HEK293 (cell line): ENCODE measurements around the gene KCNS1.
A peak's percentile ranks its signal among the peaks of the same experiment; 100 is the strongest.

ENCODE experiments used
- CTCF ChIA-PET: fragments of 350-600 bp; formaldehyde crosslinking; extraction: SDS; loops from one replicate; lab custom pipeline; 2021; ENCODE audit warnings: antibody characterized with exemption; lab: Yijun Ruan, JAX
- POLR2A ChIA-PET: fragments of 300-600 bp; formaldehyde crosslinking; extraction: SDS; loops from one replicate; lab custom pipeline; 2020; ENCODE audit warnings: antibody characterized with exemption, inconsistent platforms; lab: Yijun Ruan, JAX
- H3K27ac ChIP-seq: fragments of 200-500 bp; sonication (Bioruptor generic); 2 replicates; pipeline ENCODE4 v1.5.1; 2014; ENCODE audit warnings: low read depth, low read length, control low read depth, inconsistent platforms; ENCODE audit errors: extremely low read depth
- H3K36me3 ChIP-seq, 2 experiments: fragments of 200-500 bp in 1 of 2; sonication (Bioruptor generic) in 1 of 2; 1 replicate in 1 of 2; 2 replicates in 1 of 2; pipeline ENCODE4 v1.5.1; 2014 to 2017; ENCODE audit warnings: inconsistent platforms in 2 of 2, low read length in 2 of 2; ENCODE audit not compliant: control insufficient read depth in 2 of 2, insufficient read depth in 1 of 2
- H3K4me1 ChIP-seq: fragments of 200-500 bp; sonication (Bioruptor generic); 2 replicates; pipeline ENCODE4 v1.5.1; 2014; ENCODE audit warnings: mild to moderate bottlenecking, low read length, inconsistent platforms; ENCODE audit not compliant: control insufficient read depth, insufficient read depth
- H3K4me3 ChIP-seq: 2 replicates; pipeline ENCODE4 v1.5.1; 2011; ENCODE audit warnings: low read depth, mild to moderate bottlenecking, control low read depth, low read length, moderate library complexity
- H3K9me3 ChIP-seq: fragments of 200-500 bp; sonication (Bioruptor generic); 2 replicates; pipeline ENCODE4 v1.5.1; 2014; ENCODE audit warnings: low read depth, low read length, inconsistent platforms; ENCODE audit not compliant: control insufficient read depth, insufficient read depth
- CTCF ChIP-seq: fragments of 450-650 bp; formaldehyde crosslinking; IDR thresholded peaks from 2 replicates; pipeline ENCODE4 v1.5.1; 2016; ENCODE audit warnings: missing biosample characterization, missing genetic modification characterization
- ZBTB17 ChIP-seq: fragments of 450-650 bp; formaldehyde crosslinking; IDR thresholded peaks from 2 replicates; pipeline ENCODE4 v1.5.1; 2016; ENCODE audit warnings: missing biosample characterization, missing genetic modification characterization
- ZBTB7A ChIP-seq: fragments of 450-650 bp; formaldehyde crosslinking; IDR thresholded peaks from 2 replicates; pipeline ENCODE4 v1.5.1; 2016; ENCODE audit warnings: low read depth, missing biosample characterization, missing genetic modification characterization
- ZNF146 ChIP-seq: fragments of 450-650 bp; formaldehyde crosslinking; IDR thresholded peaks from 2 replicates; pipeline ENCODE4 v1.5.1; 2016; ENCODE audit warnings: missing biosample characterization, missing genetic modification characterization
- ZNF2 ChIP-seq: fragments of 450-650 bp; formaldehyde crosslinking; IDR thresholded peaks from 2 replicates; pipeline ENCODE4 v1.5.1; 2016; ENCODE audit warnings: missing biosample characterization, missing genetic modification characterization
- ZNF335 ChIP-seq: fragments of 450-650 bp; formaldehyde crosslinking; conservative IDR thresholded peaks from 2 replicates; pipeline ENCODE4 v1.5.1; 2016; ENCODE audit warnings: missing biosample characterization, missing genetic modification characterization
- ZNF600 ChIP-seq: fragments of 450-650 bp; formaldehyde crosslinking; IDR thresholded peaks from 2 replicates; pipeline ENCODE4 v1.5.1; 2016; ENCODE audit warnings: missing biosample characterization, missing genetic modification characterization
- ZNF626 ChIP-seq: fragments of 450-650 bp; sonication (Bioruptor Pico); formaldehyde crosslinking; IDR thresholded peaks from 2 replicates; pipeline ENCODE4 v1.5.1; 2018; ENCODE audit warnings: missing biosample characterization, missing genetic modification characterization, inconsistent platforms
- ZNF654 ChIP-seq: fragments of 450-650 bp; formaldehyde crosslinking; IDR thresholded peaks from 2 replicates; pipeline ENCODE4 v1.5.1; 2016; ENCODE audit warnings: low read depth, missing biosample characterization, missing genetic modification characterization
- ZNF660 ChIP-seq: fragments of 450-650 bp; IDR thresholded peaks from 2 replicates; pipeline ENCODE4 v1.5.1; 2018; ENCODE audit warnings: missing biosample characterization, mild to moderate bottlenecking, missing genetic modification characterization
- ZNF776 ChIP-seq: fragments of 450-650 bp; formaldehyde crosslinking; IDR thresholded peaks from 2 replicates; pipeline ENCODE4 v1.5.0; 2017; ENCODE audit warnings: missing biosample characterization, missing genetic modification characterization, borderline replicate concordance
- ZSCAN30 ChIP-seq: fragments of 450-650 bp; IDR thresholded peaks from 2 replicates; pipeline ENCODE4 v1.5.1; 2018; ENCODE audit warnings: missing biosample characterization, mild to moderate bottlenecking, missing genetic modification characterization, moderate library complexity
- ZXDB ChIP-seq: fragments of 450-650 bp; formaldehyde crosslinking; IDR thresholded peaks from 2 replicates; pipeline ENCODE4 v1.5.1; 2016; ENCODE audit warnings: missing biosample characterization, missing genetic modification characterization

KCNS1 gene

GRCh38 chr20:45044601-45045000 is 56.3 kb downstream of the KCNS1 start:
- Histone ChIP-seq H3K4me3 (no peak overlapping the region), H3K27ac (no peak overlapping the region), H3K9me3 (no peaks in the 10 kb centered on the region), H3K36me3 (no peaks in the 10 kb centered on the region), H3K4me1 (peaks cover 6% of the 10 kb centered on the region; the same call in 1 of the 2 replicates)
- ChIA-PET CTCF (interaction anchor here (0.6 to 4.7 kb wide), 35 partner anchors 9 to 745 kb away, joined by 3 to 90 read pairs (median 5); no protein-coding TSS in a partner anchor), POLR2A (interaction anchor here (1.1 kb wide), 1 partner anchor 49 kb away, joined by 4 read pairs; no protein-coding TSS in a partner anchor)
- TF ChIP-seq ZNF335 (tag by site-specific recombination): no peak

- H3K4me3 ChIP-seq: no peak overlapping the region
- H3K27ac ChIP-seq: no peak overlapping the region
- ChIA-PET CTCF (interaction anchor here (0.6 to 4.7 kb wide), 40 partner anchors 9 to 745 kb away, joined by 3 to 90 read pairs (median 5); no protein-coding TSS in a partner anchor), POLR2A (interaction anchor here (1.1 kb wide), 1 partner anchor 50 kb away, joined by 4 read pairs; no protein-coding TSS in a partner anchor)
- H3K36me3 ChIP-seq: no peaks in the 10 kb centered on the region
- H3K9me3 ChIP-seq: no peaks in the 10 kb centered on the region
- H3K4me1 ChIP-seq: peaks cover 6% of the 10 kb centered on the region; the same call in 1 of the 2 replicates
- no peak for TF ChIP-seq ZNF600 (tag by site-specific recombination)
- no peak for TF ChIP-seq ZBTB7A (tag by site-specific recombination)
- TF ChIP-seq ZNF2: no peak
- TF ChIP-seq ZBTB17 (tag by site-specific recombination): no peak
- peak; percentile 61 for TF ChIP-seq CTCF (tag by site-specific recombination)
- TF ChIP-seq ZNF776 (tag by site-specific recombination): no peak
- no peak for TF ChIP-seq ZXDB (tag by site-specific recombination)
- peak; percentile 63; the same call in 1 of the 2 replicates for TF ChIP-seq ZNF660 (tag by site-specific recombination)
- TF ChIP-seq ZNF654 (tag by site-specific recombination): peak; percentile 94
Measured at GRCh38 chr20:45044084-45044573, 56.8 kb downstream of the KCNS1 start.

GRCh38 chr20:45042978-45043377 is 57.9 kb downstream of the KCNS1 start:
- no peak for TF ChIP-seq ZNF626 (tag by site-specific recombination)
- TF ChIP-seq ZNF146 (tag by site-specific recombination): peak; percentile 97
- TF ChIP-seq ZSCAN30 (tag by site-specific recombination): no peak
- Histone ChIP-seq H3K36me3 (no peaks in the 10 kb centered on the region), H3K27ac (no peak overlapping the region), H3K4me1 (peaks cover 6% of the 10 kb centered on the region; the same call in 1 of the 2 replicates), H3K4me3 (no peak overlapping the region), H3K9me3 (no peaks in the 10 kb centered on the region)
- POLR2A ChIA-PET: no interaction called here
- CTCF ChIA-PET: interaction anchor here (0.6 to 4.7 kb wide), 15 partner anchors 11 to 728 kb away, joined by 3 to 90 read pairs (median 8); no protein-coding TSS in a partner anchor
